Measurements from ENCODE around the gene RNPS1.

RNPS1 gene

DNA sequence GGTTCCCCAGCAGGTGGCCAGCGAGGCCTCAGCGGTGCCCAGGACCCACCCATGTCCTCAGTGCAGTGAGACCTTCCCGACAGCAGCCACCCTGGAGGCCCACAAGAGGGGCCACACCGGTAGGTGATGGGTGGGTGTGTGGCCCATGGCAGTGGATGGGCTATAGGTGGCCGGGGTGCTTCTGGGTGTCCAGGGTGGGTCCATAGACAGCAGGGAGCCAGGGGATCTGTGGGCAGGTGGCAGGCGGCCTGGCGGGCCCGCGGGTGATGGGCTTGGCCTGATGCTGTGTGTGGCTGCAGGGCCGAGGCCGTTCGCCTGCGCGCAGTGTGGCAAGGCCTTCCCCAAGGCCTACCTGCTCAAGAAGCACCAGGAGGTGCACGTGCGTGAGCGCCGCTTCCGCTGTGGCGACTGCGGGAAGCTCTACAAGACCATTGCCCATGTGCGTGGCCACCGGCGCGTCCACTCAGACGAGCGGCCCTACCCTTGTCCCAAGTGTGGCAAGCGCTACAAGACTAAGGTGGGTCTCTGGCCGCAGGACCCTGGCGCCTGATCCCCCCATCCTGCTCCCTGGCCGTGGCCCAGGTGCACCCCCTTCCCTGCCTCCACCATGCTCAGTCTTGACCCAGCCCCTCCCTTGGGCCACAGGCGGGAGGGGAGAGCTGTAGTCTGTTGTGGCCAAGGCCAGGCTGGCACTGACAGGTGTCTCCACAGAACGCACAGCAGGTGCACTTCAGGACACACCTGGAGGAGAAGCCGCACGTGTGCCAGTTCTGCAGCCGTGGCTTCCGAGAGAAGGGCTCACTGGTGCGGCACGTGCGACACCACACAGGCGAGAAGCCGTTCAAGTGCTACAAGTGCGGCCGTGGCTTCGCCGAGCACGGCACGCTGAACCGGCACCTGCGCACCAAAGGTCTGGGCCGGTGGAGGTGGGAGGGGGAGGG is 33.8 kb downstream of the RNPS1 start:
- DNase-seq, result no peak

DNA sequence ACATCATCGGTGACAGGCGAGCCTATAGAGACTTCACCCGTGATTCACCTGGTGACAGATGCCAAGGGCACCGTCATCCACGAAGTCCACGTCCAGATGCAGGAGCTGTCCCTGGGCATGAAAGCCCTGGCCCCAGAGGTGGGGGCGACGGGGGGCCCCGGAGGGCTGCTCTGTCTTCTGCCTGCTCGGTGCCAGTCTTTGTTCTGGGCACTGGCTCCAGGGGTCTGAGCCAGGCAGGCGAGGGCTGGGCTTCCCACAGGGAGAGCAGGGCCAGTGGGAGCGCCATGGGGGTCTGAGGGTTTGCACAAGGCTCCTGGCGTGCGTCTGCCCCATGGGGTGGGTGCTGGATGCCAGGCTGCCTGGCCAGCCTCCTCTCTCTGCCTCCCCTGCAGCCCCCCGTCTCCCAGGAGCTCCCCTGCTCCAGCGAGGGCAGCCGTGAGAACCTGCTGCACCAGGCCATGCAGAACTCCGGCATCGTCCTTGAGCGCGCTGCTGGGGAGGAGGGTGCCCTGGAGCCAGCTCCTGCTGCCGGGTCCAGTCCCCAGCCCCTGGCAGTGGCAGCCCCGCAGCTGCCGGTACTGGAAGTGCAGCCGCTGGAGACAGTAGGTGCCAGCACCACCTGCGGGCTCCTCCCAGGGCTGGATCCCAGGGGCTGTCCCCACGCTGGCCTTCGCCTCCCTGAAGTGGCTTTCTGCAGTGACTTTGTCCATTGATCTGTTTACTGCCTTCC is 34.7 kb downstream of the RNPS1 start:
- DNase-seq, result no peak

- DNase-seq, result no peak
These were observed 35.6 kb downstream of the RNPS1 start for GRCh38 chr16:2232094-2232990.

DNA sequence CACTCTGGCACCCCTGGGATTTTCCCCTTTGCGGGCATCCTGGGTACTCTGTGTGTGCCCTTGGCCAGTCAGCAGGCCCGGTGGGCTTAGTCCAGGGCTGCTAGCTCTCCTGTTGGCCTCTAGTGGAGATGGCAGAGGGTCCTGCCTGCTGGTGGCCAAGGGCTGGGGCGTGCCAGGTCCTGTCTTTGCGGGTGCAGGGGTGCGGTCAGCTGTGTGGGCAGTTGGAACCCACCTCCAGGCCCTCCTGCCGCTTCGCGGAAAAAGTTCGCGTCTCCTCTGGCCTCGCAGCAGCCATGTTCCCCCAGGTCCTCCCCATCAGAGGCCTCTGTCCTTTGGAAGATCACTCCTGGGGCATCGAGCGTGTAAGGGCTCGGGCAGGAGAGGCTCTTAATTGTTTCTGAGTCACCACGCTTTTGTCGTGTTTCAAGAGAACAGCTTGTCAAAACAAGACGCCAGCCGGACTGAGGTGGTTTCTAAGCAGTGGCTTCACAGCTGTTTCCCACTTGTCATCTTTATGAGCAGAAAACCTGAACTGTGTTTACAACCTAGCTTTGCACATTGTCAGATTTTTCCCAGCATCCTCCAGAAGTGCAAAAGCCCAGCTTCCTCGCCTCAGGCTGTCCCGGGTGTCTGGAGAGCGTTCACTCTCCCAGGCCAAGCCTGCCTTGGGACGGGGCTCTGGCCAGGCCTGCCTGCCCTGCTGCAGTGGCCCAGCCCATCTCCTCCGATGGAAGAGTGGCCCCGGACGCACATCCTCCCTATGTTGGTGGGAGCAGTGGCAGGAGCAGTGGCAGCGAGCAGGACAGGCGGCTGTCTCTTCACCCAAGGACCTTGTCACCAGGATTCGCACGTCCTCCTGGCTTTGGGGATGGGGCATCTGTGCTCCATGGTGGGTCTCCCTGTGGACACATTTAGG is 36.7 kb downstream of the RNPS1 start:
- no peak for DNase-seq

- no peak for DNase-seq
These were observed 37.5 kb downstream of the RNPS1 start for GRCh38 chr16:2230376-2230775.

DNA sequence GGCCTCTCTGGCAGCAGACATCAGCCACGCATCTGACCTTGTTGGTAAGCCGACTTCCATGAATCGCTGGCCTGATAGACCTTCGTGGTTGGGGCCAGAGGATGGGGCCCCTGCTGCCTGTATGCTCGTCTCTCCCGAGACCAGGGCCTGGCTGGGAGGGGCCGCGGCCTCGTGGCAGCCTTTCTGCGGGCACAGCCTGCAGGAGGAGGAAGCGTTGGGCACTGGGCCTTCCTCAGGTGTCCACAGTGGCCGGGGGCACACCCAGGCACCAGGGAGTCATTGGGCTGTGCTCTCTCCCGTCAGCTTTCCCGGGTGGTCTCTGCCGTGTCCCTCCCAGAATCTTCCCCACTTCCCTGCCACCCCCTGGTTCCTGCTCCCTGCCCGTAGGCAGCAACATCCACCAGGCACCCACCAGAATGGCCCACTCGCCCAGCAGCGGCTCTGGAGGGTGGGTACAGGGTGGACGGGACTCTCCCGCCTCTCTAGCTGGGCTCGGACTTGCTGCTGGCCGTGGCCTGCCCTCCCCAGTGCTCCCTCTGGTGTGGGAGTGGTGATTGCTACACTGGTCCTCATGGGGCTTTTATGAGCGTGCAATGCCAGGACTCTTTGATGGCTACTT is 38.2 kb downstream of the RNPS1 start:
- no peak for DNase-seq

- no peak for DNase-seq
These were observed 38.8 kb downstream of the RNPS1 start for GRCh38 chr16:2229091-2229490.

DNA sequence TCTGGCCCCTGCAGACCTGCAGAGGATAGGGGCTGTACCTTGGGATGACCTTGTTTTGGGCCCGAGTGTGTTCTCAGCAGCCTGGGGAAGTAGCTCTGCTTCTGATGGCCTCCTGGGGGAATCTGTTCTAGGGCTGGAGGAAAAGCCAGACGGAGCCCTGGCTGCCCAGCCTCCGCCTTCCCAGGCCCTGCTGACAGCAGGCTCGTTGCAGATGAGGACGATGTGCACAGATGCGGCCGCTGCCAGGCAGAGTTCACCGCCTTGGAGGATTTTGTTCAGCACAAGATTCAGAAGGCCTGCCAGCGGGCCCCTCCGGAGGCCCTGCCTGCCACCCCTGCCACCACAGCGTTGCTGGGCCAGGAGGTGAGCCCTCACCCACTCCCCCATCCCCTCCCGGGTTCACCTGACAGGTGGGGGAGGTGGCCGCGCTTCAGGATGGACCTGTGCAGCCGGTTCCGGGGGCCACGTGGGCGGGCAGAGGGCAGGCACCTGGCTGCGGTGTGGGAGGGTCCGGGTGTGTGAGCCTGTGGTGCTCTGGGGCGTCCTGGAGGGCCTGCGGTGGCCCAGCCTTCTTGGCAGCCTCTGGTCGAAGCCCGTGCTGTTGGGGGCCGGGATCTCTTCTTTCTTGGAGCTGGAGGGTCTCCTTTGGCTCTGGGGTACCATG is 39.6 kb downstream of the RNPS1 start:
- DNase-seq, result no peak

- DNase-seq, result no peak
These were observed 41.0 kb downstream of the RNPS1 start for GRCh38 chr16:2226918-2227317.

DNA sequence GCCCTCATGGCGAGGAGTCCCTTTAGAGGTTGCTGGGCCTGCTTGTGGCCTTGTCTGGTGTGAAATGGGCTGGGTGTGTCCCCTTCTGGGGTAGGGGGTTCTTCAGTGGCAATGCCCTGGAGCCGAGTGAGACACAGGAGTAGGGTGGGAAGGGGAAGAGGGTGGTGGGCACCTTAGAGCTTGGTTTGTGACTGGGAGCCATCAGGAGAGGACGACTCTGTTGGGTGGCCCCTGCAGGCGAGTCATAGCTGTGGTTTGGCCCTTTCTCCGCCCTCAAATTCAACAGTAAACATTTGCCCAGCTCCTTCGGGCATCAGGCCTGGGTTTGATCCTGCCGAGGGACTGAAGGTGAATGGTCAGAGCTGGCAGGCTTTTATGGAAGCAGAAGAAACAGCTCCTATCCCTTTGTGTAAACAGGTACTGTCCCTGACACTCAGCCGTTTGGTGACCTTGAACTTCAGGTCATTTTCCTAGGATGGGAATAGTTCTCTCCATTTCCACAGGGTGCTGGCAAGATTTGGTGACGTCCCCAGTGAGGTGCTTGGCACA is 41.6 kb downstream of the RNPS1 start:
- peak; percentile 52 for DNase-seq

DNA sequence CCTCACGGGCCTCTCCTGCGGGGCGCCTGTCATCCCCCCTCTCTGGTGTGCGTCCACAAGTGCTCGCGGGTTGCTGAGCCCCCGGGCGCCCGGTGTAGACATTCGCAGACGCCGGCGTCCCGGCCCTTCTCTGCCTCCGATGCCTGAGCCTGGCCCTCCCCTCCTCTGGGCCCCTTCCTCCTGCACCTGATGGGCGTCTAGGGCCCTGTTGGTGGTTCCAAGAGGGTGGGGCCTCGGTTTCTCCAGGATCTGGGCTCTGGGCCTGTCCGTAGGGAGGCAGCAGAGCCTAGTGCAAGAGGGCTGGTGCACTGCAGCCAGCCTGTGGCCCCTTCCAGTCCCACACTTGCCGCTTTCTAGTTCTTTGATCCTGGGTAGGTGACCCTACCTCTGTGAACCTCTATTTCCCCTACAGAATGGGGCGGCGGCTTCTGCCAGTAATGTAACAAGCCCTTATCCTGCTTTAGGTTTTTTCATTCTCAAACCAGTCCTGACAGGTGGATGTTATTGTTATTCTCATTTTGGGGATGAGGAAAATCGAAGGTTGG is 43.9 kb downstream of the RNPS1 start:
- DNase-seq, result peak; percentile 76

- DNase-seq, result peak; percentile 100
These were observed 44.5 kb downstream of the RNPS1 start, which contains the start of gene E4F1 for GRCh38 chr16:2223221-2223941. E4F1 (plus strand) TSS chr16:2223591; CDS start chr16:2223614, 23 bp downstream.

GRCh38 chr16:2216330-2216729 is 51.6 kb downstream of the RNPS1 start:
- no peak for DNase-seq

GRCh38 chr16:2214719-2214968 is 53.3 kb downstream of the RNPS1 start, which contains the start of gene PGP:
PGP (minus strand) TSS chr16:2214840; CDS start chr16:2214777, 63 bp downstream.
- DNase-seq, result no peak

- DNase-seq, result peak; percentile 54
These were observed 53.9 kb downstream of the RNPS1 start for GRCh38 chr16:2213817-2214718.

- peak; percentile 46 for DNase-seq
These were observed 55.3 kb downstream of the RNPS1 start for GRCh38 chr16:2212362-2213324.

DNA sequence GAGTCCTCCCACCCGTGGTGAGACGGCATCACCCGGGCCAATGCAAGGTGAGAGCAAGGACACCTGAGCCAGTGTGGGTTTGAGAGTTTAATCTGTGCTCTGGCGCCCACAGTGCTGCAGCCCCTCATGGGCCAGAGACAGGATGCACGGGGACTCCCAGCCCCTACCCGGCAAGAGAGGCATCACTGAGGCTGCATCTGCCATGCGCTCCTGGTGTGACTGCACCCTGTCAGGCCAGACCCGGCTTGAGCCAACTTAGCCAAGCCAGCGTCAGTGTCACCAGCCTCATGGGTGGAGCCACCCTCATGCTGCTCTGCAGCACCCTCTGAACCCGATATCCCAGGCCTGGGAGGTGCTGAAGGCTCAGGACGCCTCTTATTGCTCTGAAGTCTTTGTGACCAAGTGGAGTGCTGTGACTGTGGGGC is 56.0 kb downstream of the RNPS1 start:
- no peak for DNase-seq
